Neural cell (in vitro differentiated cells): Measurements from ENCODE around the gene PLBD2. TPM values are rescaled to one million over a fixed set of nuclear protein-coding genes. Genes with fewer than 3 reads are reported as not detected.

Experiments
- H2AFZ ChIP-seq: fragments of 200-600, 300-800 bp; sonication (generic), shearing (Covaris generic); 2 replicates; pipeline ENCODE4 v1.6.0; 2014; ENCODE audit warnings: low read depth, mild to moderate bottlenecking, antibody characterized with exemption, low read length, moderate library complexity
- H3F3A ChIP-seq: fragments of 200-600 bp; shearing (Covaris generic); 2 replicates; pipeline ENCODE4 v1.6.1; 2016; ENCODE audit warnings: mild to moderate bottlenecking, moderate library complexity, mixed read lengths, antibody characterized with exemption, low read length; ENCODE audit not compliant: insufficient read depth, poor library complexity, severe bottlenecking
- H3K27ac ChIP-seq: fragments of 200-600, 300-800 bp; sonication (generic), shearing (Covaris generic); 2 replicates; pipeline ENCODE4 v1.5.1; 2014; ENCODE audit warnings: mild to moderate bottlenecking, low read length, moderate library complexity
- H3K27me3 ChIP-seq: fragments of 300-800, 200-600 bp; sonication (generic), shearing (Covaris generic); 2 replicates; pipeline ENCODE4 v1.6.0; 2014; ENCODE audit warnings: mild to moderate bottlenecking, low read depth, low read length, moderate library complexity; ENCODE audit not compliant: insufficient read depth
- H3K36me3 ChIP-seq: fragments of 300-800, 200-600 bp; sonication (generic), shearing (Covaris generic); 2 replicates; pipeline ENCODE4 v1.5.1; 2014; ENCODE audit warnings: mild to moderate bottlenecking, antibody characterized with exemption, low read length, moderate library complexity; ENCODE audit not compliant: insufficient read depth
- H3K4me2 ChIP-seq: fragments of 300-800, 200-600 bp; sonication (generic), shearing (Covaris generic); 2 replicates; pipeline ENCODE4 v1.6.0; 2014; ENCODE audit warnings: mild to moderate bottlenecking, low read length
- H3K4me3 ChIP-seq: fragments of 300-800, 200-600 bp; sonication (generic), shearing (Covaris generic); 2 replicates; pipeline ENCODE4 v1.5.1; 2014; ENCODE audit warnings: mild to moderate bottlenecking, low read length, moderate library complexity
- H3K79me2 ChIP-seq: fragments of 200-600 bp; shearing (Covaris generic); replicated peaks from 2 replicates; pipeline ENCODE4 v1.6.0; 2014; ENCODE audit warnings: mild to moderate bottlenecking, low read length, moderate library complexity; ENCODE audit not compliant: insufficient read depth
- H3K9ac ChIP-seq: fragments of 300-800, 200-600 bp; sonication (generic), shearing (Covaris generic); 2 replicates; pipeline ENCODE4 v1.6.1; 2016; ENCODE audit warnings: mild to moderate bottlenecking, low read length, mixed read lengths
- H3K9me2 ChIP-seq: fragments of 200-600 bp; shearing (Covaris generic); 2 replicates; pipeline ENCODE4 v1.6.1; 2016; ENCODE audit warnings: mild to moderate bottlenecking, low read length, mixed read lengths; ENCODE audit not compliant: insufficient read depth
- H3K9me3 ChIP-seq: fragments of 200-600, 300-800 bp; sonication (generic), shearing (Covaris generic); 2 replicates; pipeline ENCODE4 v1.6.1; 2016; ENCODE audit warnings: mild to moderate bottlenecking, mixed run types, low read length, moderate library complexity, mixed read lengths
- H4K20me1 ChIP-seq: fragments of 200-600 bp; shearing (Covaris generic); 2 replicates; pipeline ENCODE4 v1.6.1; 2016; ENCODE audit warnings: mild to moderate bottlenecking, mixed run types; ENCODE audit not compliant: insufficient read depth
- EP300 ChIP-seq: fragments of 450-650 bp; conservative IDR thresholded peaks from 2 replicates; pipeline ENCODE4 v1.6.1; 2014; ENCODE audit warnings: antibody characterized with exemption, mild to moderate bottlenecking, moderate library complexity; ENCODE audit not compliant: poor library complexity, severe bottlenecking
- EZH2 ChIP-seq: fragments of 200-600, 300-800 bp; shearing (Covaris generic), sonication (generic); IDR thresholded peaks from 2 replicates; pipeline ENCODE4 v1.6.1; 2014; ENCODE audit warnings: antibody characterized with exemption, low read length, borderline replicate concordance, mild to moderate bottlenecking; ENCODE audit not compliant: insufficient read depth, poor library complexity, severe bottlenecking
- MXI1 ChIP-seq: fragments of 450-650 bp; conservative IDR thresholded peaks from 2 replicates; pipeline ENCODE4 v1.6.1; 2014; ENCODE audit warnings: antibody characterized with exemption, mild to moderate bottlenecking; ENCODE audit not compliant: poor library complexity, severe bottlenecking
- POLR2AphosphoS5 ChIP-seq: IDR thresholded peaks from 2 replicates; pipeline ENCODE4 v1.6.1; 2012
- RAD21 ChIP-seq: fragments of 450-650 bp; conservative IDR thresholded peaks from 2 replicates; pipeline ENCODE4 v1.6.1; 2014; ENCODE audit warnings: antibody characterized with exemption, mild to moderate bottlenecking, moderate library complexity
- SMC3 ChIP-seq: fragments of 450-650 bp; conservative IDR thresholded peaks from 2 replicates; pipeline ENCODE4 v1.6.1; 2014; ENCODE audit warnings: antibody characterized with exemption, mild to moderate bottlenecking, moderate library complexity; ENCODE audit not compliant: poor library complexity
- TAF1 ChIP-seq: IDR thresholded peaks from 2 replicates; pipeline ENCODE4 v1.6.1; 2012; ENCODE audit warnings: low read depth
- polyA plus RNA-seq: library from polyadenylated mRNA; depleted of rRNA; stranded (reverse); fragments of >200 nt; gene quantifications from 2 replicates; pipeline ENCODE4 v1.2.3, GENCODE V29; 2014
- TF ChIP-seq, protein P1 (sequence below): fragments of 450-650 bp; IDR thresholded peaks from 2 replicates; pipeline ENCODE4 v1.5.1; 2014; ENCODE audit warnings: antibody characterized with exemption, mild to moderate bottlenecking, moderate library complexity; ENCODE audit not compliant: poor library complexity, severe bottlenecking
- TF ChIP-seq, protein P2 (sequence below): IDR thresholded peaks from 2 replicates; pipeline ENCODE4 v1.6.1; 2012; ENCODE audit warnings: borderline replicate concordance

PLBD2 gene
- polyA plus RNA-seq, 1 donor from 2014 or later = 4.8 TPM

DNA sequence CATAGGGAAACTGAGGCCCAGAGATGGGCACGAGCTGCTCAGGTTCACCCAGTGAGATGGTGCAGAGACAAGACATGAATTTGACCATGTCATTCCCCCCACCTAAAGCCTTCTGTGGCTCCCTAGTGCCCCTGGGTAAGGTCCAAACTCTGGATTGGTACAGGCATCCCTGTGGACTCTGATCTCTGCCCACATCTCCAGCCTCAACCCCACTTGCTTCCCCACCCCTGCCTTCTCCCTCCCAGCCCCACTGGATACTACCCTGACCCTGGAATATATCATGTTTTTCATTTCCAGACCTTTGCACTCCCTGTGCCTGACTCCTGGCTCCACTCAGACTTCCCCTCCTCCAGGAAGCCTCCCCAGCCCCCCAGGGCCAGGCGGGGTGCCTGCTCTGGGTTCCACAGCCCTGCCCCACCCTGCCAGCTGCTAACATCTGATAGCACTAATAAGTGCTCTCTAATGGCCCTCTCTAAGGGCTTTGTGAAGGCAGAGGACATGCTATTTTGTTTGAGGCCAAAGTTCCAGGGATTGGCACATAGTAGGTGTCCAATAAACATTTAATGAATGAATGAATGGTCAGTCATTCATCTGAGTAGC lies 62.7 kb downstream of the PLBD2 start:
- no peaks in the 10 kb centered on the region for H3K36me3 ChIP-seq
- H2AFZ ChIP-seq = no peak overlapping the region
- H3K27me3 ChIP-seq = no peaks in the 10 kb centered on the region
- H3K27ac ChIP-seq = no peak overlapping the region
- H3K9me2 ChIP-seq = no peaks in the 10 kb centered on the region
- H3K4me2 ChIP-seq = no peak overlapping the region
- H3K9ac ChIP-seq = no peak overlapping the region
- no peaks in the 10 kb centered on the region for H3K79me2 ChIP-seq
- H3K4me3 ChIP-seq = no peak overlapping the region
- H4K20me1 ChIP-seq = no peaks in the 10 kb centered on the region
- H3F3A ChIP-seq = no peaks in the 10 kb centered on the region
- H3K9me3 ChIP-seq = no peaks in the 10 kb centered on the region
- TF ChIP-seq SMC3 = no peak
- TF ChIP-seq, protein P1, sequence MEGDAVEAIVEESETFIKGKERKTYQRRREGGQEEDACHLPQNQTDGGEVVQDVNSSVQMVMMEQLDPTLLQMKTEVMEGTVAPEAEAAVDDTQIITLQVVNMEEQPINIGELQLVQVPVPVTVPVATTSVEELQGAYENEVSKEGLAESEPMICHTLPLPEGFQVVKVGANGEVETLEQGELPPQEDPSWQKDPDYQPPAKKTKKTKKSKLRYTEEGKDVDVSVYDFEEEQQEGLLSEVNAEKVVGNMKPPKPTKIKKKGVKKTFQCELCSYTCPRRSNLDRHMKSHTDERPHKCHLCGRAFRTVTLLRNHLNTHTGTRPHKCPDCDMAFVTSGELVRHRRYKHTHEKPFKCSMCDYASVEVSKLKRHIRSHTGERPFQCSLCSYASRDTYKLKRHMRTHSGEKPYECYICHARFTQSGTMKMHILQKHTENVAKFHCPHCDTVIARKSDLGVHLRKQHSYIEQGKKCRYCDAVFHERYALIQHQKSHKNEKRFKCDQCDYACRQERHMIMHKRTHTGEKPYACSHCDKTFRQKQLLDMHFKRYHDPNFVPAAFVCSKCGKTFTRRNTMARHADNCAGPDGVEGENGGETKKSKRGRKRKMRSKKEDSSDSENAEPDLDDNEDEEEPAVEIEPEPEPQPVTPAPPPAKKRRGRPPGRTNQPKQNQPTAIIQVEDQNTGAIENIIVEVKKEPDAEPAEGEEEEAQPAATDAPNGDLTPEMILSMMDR = no peak
- no peak for TF ChIP-seq RAD21
- TF ChIP-seq TAF1 = no peak
- no peak for TF ChIP-seq EP300
- TF ChIP-seq MXI1 = no peak
- TF ChIP-seq, protein P2, sequence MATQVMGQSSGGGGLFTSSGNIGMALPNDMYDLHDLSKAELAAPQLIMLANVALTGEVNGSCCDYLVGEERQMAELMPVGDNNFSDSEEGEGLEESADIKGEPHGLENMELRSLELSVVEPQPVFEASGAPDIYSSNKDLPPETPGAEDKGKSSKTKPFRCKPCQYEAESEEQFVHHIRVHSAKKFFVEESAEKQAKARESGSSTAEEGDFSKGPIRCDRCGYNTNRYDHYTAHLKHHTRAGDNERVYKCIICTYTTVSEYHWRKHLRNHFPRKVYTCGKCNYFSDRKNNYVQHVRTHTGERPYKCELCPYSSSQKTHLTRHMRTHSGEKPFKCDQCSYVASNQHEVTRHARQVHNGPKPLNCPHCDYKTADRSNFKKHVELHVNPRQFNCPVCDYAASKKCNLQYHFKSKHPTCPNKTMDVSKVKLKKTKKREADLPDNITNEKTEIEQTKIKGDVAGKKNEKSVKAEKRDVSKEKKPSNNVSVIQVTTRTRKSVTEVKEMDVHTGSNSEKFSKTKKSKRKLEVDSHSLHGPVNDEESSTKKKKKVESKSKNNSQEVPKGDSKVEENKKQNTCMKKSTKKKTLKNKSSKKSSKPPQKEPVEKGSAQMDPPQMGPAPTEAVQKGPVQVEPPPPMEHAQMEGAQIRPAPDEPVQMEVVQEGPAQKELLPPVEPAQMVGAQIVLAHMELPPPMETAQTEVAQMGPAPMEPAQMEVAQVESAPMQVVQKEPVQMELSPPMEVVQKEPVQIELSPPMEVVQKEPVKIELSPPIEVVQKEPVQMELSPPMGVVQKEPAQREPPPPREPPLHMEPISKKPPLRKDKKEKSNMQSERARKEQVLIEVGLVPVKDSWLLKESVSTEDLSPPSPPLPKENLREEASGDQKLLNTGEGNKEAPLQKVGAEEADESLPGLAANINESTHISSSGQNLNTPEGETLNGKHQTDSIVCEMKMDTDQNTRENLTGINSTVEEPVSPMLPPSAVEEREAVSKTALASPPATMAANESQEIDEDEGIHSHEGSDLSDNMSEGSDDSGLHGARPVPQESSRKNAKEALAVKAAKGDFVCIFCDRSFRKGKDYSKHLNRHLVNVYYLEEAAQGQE = no peak
- TF ChIP-seq POLR2AphosphoS5 = no peak

DNA sequence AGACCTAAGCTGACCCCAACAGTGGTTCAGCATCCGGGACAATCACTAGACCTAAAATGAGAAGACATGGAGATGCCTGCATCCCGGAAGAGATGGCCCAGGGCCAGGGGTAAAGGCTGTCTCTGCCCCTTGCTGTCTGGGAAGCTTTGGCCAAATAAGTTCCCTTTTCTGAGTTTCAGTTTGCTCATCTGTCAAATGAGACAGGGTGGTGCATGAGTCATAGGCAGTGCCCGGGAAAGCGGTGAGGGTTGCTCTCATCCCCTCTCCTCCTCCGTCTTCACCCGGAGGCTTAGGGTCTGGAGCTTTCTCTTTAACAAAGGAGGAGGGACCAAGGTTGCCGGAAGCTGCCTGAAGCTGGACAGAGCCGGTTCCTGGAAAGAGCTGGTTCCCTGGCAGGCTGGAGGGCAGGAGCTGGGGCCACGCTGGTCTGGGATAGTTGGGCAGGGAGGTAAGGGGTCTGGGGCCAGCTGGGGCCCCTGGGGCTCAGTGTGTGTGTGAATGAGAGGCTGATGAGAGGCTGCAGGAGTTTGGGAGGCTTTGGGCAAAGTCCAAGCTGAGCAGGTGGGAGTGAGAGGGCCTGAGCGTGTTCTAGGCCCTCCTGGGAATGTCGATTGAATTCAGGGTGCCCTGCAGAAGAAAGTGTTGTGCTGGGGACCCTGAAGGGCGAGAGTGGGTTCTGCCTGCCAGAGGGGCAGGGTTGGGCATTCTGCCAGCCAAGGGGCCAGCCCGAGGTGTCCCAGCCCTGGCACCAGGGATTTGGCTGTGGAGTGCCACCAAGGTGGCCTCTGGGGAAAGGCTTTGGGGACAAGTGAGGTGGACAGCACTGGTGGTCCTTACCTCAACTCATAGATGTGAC lies 63.9 kb downstream of the PLBD2 start, which contains the start of gene SDSL:
Gene SDSL (plus strand): TSS at position 351 of the 856 bp plus-strand sequence. CDS start 5,603 bp downstream, outside the sequence.
- H3K4me3 ChIP-seq = no peak within 1 kb of the TSS

More for the DNA sequence above, 63.9 kb downstream of the PLBD2 start, which contains the start of gene SDSL:
- H3K27ac ChIP-seq = no peak within 1 kb of the TSS
- H3K27me3 ChIP-seq = no peaks in the 10 kb centered on the region
- no peaks in the 10 kb centered on the region for H3K9me3 ChIP-seq
- no peaks in the 10 kb centered on the region for H3K36me3 ChIP-seq
- TF ChIP-seq SMC3 (no peak), POLR2AphosphoS5 (no peak), EZH2 (no peak), RAD21 (no peak), TAF1 (no peak), MXI1 (no peak), EP300 (no peak)
- TF ChIP-seq, protein P1 = no peak
- TF ChIP-seq, protein P2 = no peak
- H3K4me2 ChIP-seq = no peak within 1 kb of the TSS
- no peak within 1 kb of the TSS for H3K9ac ChIP-seq
- no peaks in the 10 kb centered on the region for H3F3A ChIP-seq
- H3K79me2 ChIP-seq = no peaks in the 10 kb centered on the region
- no peaks in the 10 kb centered on the region for H3K9me2 ChIP-seq
- H4K20me1 ChIP-seq = no peaks in the 10 kb centered on the region
- H2AFZ ChIP-seq = no peak within 1 kb of the TSS
